SHP77 treated with DMSO at 0.1 percent for 48 hours (cell line): ENCODE data around the gene NELL1.

Source experiments
- DNase-seq: peaks from one replicate; lab custom pipeline; 2025; lab: John Stamatoyannopoulos, UW

The NELL1 gene

DNA sequence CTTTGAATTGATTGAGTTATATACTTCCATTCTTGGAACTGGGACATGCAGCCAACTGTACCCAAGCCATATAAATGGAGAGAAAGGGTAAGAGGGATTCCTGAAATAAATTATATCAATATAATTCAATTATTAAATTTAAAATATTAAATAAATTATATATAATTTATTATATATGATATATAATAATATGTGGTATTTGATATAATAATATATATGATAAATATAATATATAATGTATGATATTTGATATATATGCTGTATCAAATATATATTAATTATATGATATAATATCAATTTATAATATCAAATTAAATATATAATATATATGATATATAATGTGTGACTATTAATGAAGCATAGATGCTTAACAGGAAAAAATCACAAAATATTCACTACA is 677.0 kb downstream of the NELL1 start:
- DNase-seq = no peak

DNA sequence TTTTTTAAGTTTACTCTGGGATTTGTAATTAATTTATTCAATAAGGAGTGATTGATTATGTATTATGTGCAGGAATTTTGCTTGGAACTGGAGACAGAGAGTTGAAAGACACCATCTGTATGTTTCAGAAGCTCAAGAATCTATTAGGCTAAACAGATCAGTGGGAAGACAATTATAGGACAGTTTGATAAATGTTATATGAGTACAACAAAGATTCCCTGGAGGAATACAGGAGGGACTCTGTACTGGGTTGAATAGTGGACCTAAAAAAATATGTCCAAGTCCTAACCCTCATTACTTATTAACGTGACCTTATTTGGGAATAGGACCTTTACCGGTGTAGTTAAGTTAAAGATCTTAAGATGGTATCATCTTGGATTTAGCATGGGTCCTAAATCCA is 681.2 kb downstream of the NELL1 start:
- DNase-seq = no peak

DNA sequence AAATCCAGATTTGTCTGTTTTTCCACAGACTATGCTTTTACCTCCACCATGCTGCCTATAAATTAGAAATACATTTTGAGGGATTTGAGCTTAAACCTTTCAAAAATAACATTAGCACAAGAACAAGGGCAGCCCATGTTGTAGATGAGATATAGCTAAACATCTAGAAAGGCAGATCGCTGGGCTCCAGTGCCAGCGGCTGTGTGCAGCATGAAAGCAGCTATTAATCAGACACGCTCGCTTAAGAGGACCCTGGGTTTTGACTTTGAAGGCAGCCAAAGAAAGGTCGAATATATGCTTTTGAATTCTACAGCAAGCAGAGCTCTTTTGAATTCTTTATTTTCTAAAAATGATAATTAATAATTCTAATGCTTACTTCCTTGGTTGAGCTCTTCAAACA is 684.0 kb downstream of the NELL1 start:
- DNase-seq = no peak

DNA sequence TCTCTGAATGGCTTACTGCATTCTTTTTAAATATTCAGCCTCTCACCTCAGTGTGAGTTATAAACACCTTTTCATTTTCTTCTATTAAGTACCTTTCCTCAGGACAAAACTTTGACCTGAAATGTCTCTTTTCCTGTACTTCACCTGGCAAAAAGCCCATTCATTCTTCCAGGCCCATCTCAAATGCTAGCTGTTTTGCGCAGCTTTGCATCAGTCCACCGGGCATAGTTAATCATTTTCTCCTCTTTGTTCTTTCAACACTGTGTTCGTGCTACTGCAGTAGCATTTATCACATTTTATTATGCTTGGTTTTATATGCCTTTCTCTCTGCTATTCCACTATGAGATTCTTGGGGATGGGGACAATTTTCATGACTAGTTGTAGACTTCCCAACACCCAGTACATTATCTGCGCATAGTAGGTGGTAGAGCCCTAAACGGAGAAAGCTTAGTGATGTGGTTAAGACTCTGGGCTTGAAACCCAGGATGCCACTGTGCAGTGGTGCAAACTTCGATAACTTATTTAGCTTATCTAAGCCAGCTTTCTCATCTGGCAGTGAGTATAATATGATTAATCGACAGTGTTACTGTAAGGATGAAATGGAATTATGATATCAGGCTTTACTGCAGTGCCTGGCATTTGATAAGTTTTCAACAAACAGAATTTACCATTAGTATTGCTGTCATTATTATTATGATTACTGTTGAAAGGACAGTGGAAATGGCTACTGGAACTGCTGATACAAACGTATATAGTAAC is 695.7 kb downstream of the NELL1 start:
- DNase-seq = no peak

DNA sequence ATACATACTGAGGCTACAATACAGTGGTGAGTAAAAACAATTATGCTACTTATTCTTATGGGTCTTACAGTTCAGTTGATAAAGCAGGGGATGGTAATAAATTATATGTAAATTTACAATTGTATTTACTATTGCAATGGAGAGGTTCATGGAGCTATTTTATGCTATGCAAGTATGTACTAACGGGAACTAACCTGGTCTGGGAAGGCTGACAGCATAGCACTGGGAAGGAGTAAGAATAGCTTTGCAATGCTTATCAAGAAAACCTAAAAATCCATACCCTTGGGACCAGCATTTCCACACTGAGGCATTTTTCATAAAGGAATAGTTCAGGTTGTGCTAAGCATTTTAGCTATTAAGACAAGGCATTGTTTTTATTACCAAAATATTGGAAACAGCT is 700.6 kb downstream of the NELL1 start:
- no peak for DNase-seq

DNA sequence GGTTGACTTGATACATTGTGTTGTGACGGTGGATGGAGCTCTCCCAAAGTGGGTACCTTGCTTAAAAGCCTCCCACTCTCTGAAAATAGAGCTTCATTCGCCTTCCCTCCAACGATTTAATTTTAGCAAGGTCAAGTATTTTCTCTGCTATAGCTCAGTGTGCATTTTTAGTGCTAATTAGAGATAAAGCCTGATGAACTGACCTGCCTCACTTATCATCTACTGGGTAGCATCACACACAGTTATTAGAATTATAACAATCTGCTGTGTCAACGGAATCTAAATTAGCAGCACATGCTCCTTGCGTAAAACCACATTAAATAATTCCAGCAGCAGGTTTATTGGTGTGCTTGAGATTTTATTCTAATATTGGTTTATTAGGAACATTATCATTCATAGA is 701.7 kb downstream of the NELL1 start:
- no peak for DNase-seq

DNA sequence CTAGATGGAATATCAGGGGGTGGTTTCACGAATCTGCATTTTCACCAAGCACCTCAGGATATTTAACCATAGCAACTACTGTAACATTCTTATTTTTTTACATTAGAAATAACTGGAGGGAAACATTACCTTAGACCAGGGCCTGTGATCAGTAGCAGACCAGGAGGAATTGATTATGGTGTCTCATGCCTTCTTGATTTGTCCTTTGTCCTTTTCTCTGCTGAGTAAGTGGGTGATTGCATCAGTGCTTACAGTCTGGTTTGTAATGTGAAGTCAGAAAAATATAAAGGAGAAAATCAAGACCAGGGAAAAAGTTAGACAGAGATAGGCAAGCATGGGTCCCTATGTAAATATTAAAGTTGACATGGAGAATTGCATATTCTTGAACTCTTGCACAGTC is 703.3 kb downstream of the NELL1 start:
- DNase-seq = no peak

DNA sequence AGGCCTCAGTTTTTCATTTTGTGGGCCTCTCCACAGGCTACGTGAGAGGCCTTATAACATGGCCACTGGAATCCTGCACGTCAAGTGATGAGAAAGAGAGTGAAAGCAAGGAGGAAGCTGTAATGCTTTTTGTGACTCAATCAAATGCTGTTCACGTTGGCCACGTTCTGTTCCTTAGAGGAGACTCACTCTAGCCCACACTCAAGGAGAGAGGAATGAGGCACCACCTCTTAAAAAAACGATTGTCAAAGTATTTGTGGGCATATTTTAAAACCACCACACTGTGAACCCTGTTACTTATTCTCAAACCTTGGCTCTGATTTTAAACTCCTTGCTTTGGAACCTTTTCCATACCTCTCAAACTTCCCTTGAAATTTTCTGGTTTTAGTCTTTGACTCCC is 705.0 kb downstream of the NELL1 start:
- no peak for DNase-seq

DNA sequence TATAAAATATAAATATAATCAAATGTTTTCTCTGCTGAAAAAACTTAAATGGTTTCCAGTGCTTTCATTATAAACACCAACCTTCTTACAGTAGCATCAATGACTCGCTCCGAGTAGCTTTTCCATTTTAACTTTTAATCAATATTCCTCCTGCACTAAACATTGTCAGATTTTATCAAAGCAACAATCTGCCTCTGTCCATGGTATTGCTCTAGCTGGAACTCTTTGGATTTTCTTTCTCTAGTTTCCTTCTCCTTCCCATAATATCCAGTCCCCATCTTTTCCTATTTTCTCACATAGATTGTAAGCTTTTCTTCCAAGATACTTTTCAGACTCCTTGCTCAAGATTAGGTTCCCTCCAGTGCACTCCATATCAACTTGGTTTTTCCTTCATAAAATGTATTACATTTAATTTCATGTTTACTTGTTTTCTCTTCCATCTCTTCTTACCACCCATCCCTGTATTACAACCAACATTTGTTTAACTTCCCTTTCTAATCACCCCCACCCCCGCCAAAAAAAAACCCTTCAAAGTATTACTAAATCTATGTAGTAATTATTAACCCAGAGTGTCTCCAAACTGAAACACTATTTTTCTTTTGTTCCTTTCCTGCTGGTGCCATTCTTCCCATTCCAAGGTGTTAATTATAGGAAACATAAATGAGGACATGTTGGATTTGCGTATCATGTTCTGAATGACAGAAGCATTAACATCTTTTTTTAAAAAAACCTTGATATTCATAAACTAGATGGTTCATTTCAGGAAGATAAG is 716.5 kb downstream of the NELL1 start:
- DNase-seq = no peak

DNA sequence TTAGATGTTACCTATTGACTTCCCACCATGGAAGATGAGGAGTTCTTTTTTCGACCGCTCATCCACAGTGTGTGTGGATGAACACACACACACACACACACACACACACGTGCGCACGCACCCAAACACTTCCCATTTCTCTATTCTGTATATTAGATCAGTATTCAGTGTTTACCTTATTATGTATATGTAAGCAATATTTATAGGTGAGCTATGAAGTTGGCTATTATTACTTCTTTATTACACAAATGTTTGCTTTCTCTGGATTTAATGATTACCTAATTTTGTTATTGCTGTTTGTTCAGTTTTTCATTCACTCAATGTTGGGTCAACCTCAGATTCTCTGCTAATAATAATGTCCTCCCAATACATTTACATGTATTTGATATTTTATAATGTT is 721.0 kb downstream of the NELL1 start:
- no peak for DNase-seq

DNA sequence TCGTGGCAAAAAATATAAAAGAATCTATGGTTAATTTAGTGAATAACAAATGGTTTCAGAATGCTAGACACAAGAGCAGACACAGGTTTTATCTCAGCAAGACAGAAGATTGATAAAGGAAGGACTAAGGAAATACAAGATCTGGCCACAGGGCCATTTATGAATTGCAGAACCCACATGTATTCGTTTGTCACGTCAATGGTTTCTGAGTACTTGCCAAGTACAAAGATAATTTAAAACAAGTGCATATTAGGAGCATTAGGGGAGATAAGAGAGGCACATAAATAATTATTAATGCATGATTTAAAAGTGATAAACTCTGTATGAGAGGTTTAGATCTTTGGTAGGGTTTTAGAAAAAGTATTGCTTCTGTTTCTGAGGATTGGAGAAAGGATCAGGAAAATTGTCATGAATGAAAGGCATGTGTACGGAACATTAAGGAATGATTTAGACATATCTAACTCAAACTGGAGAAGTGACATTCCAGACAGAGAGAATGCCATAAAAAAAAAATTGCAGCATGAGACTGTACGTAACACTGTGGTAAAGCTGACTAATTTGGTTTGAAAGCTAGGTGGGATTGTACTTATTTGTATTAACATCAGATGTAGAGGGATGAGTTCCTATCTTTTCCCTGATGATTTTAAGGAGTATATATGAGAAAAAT is 727.1 kb downstream of the NELL1 start:
- no peak for DNase-seq

DNA sequence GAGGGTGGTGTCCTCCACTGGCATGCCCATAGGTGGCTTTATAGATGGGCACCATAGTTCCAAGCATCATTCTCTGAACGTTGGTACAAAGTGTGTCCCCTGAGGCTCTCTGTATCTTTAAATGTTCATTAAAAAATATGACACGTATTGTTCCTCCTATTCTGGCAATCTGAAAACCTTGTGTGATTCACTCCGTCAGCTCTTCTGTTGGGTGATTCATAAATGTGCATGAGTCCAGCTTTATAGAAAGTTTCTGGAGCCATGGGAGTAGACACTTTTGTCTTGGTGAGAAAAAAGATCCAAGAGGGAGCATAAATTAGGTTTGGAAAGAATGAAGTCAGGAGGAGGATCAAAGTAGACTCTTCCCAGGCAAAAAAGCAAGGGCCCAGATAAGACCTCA is 728.8 kb downstream of the NELL1 start:
- no peak for DNase-seq

DNA sequence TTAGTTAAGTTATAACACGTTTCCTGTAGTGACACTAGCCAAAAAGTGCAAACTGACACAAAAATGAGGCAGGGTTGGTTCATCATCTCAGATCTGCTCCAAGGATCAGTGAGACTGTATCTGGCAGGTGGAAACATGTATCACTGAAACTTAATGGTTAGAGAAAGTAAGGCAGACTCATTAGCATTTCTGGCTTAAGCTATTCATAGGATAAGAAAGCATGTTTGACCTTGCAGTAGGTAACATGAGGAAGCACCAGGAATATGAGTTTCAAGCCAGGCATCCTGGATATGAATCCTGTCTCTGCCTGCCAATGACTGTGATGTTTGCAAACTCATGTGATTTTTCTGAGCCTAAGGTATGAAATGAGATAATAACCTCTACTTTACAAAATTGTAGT is 732.1 kb downstream of the NELL1 start:
- no peak for DNase-seq

DNA sequence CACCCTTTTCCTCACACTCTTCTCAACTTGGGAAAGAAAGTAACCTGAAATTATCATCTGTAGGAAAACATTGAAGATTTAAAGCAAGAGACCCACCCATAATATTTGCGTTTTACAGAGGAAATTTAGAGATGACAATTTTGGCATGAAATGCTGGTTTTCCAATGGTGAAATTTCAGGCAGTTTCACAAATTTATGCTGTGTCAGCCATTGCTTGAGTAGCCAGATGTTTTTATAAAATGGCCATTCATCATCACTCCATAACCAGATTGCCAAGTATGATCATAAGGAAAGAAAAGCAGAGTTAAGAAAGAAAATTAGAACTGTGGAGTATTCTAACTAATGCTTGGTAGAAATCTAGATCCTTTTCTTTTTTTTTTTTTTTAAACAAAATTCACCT is 732.9 kb downstream of the NELL1 start:
- DNase-seq = no peak

DNA sequence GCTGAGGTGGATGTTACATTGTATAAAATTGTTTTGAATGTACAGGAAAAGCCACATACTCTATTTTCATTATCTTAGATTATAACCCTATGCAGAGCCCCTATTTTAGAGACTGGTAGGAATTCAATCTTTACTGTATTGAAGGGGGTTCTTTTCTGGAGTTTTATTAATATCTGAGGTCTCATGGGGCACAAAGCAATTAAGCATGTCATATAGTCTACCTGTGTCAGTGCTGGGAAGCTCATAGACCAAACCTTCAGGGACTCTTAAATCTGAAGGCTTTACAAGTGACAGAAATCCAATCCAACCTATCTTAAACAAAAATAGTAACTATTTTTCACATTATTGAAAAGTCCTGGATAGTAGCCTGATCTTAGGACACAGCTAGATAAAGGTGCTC is 733.7 kb downstream of the NELL1 start:
- DNase-seq = no peak

DNA sequence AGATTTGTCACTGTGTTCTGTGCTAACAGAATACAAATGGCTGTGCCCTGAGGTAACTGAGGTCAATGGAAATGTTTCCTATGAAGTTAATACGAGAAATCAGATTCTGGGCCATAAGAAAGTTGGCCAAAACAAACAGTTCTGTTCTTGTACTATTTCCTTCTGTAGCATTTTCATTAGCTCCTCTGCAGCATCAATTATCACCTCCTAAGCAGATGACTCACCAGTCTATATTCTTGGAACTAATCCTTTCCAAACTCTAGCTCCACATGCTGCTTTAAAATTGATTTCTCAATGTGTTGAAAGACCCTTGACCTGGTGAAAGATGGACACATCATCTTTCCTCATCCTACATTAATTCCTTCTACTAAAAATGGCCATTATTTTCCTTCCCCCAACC is 736.0 kb downstream of the NELL1 start:
- no peak for DNase-seq

DNA sequence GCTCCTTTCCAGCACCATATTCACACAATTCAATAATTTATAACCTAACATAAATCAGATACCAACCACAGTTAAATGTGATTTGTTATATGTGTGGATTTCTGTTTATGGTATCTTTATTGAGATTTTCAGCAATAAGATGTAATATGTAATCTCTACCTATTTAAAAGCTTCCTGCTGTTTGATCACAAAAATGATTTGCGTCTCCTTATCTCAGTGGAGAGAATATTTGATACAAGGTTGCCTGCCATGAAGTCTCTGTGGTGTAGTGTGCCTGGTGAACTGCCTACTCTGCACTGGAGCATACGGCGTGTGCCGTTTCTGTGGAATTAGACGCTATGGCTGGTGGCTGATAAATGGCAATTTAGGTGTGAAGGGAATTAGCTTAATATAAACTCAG is 741.1 kb downstream of the NELL1 start:
- no peak for DNase-seq

DNA sequence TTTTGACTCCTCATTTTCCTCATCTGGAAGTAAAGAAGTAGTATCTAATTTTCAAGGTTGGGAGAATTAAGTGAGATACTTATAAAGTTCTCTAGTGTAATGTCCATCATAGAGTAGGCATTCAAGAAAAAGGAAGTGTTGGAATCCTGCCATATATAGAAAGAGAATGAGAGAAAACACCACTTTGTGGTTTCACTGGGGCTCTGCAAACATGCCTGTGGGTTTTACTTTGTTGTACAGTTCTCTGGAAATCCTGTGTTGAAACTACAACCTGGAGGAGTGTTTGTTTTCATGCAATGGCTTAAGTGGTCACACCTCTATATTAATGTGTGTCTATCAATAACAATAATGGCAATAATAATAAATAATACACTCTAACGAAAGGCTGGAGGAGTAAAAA is 741.7 kb downstream of the NELL1 start:
- DNase-seq = no peak

DNA sequence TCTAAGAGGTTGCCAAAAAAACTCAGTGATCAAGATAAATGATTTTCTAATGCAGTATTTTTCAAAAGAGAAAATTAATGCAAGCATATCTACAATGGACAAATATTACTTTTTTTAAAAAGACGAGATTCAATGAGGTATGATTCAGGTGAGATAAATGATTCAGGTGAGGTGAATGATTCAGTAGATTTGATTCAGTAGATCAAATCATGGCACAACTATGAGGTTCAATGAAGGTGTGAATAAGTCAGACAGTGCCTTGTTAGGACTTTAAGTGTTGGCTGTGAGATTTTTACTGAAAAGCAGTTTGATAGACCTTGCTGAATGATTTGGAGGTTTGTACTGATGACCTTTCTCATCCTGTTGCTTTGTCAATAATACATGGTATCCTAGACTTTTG is 742.2 kb downstream of the NELL1 start:
- no peak for DNase-seq

DNA sequence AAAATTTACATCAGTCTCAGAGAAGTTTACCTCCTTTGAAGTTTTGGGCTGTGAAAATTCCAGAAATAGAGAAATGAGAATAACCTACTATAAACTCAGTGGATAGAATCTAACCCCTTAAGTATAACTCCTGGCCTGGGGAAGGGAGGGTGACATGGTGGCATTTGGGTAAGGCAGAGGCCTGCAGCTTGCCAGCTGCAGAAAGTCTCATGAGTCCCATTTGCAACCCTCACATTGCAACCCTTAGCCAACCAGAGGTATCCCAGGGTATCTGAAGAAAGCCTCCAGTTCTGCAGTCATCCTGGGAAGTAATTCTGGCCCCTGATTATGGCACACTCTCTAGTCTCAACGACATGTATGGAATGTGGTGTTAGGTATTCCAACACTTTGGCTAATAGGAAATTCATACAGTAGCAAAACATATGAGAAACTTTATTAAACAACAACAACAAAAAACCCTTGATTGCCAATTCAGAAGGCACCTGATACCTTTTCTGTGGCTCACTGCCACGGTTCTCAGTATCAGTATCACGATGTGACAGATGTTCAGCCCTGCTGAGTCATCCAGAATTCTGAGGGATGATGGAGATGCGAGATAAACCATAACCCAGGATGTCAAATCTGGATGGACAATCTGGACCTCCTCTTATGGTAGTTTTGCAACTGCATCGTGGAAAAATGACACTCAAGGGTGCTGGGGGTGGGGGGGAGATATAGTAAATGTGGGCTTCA is 743.4 kb downstream of the NELL1 start:
- no peak for DNase-seq

DNA sequence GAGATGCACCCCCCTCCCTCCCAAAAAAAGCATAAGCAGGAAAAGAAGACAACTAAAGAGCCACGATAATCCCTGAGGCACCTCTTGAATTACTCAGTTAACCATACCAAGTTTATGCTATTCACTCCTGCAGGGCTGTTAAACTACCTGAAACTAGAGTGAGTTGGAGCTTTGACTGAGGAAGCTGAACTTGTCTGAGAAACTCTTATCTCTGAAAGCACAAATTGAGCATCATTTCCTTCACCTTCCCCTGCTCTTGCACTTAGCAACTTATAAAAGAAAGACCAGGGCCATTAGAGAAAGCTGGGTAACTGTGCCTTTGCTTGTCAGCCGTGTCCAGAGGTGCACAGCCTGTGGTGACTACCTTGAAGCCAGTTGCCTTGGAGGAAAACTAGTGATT is 745.6 kb downstream of the NELL1 start:
- no peak for DNase-seq

DNA sequence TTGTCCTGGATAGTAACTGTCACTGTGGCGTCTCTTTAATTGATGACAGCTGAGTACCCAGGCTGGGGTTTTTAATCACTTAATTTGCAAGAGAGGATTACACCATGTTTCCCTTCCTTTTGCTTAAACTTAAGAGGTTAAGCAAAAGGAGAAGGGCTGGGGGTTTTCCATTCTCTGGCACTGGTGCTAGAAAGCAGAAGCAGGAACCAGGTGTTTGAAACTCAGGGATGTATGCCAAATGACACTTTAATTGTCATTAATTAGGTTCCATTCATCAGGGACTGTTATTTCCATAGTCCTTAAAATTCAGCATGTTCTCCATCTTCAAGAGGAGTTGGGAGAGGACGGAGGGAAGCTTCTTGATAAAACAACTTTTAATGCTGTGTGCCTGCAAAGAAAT is 746.2 kb downstream of the NELL1 start:
- DNase-seq = no peak
